Thyroid gland (tissue), 4 donors: Measurements from ENCODE around the gene CDH10. TPM values are rescaled to one million over a fixed set of nuclear protein-coding genes. Genes with fewer than 3 reads are reported as not detected.

ENCODE experiments used
- DNase-seq, 2 donors: peaks; one replicate each; pipeline ENCODE4 v3.0.0-alpha.2; 2019
- H3K27ac ChIP-seq, 3 donors: fragments of 200-600 bp; sonication (generic); 1 replicate in 2 of 3; 2 replicates in 1 of 3; pipeline ENCODE4 v1.5.1; 2016 to 2019; ENCODE audit warnings: mild to moderate bottlenecking in 1 of 3, moderate library complexity in 1 of 3
- H3K27me3 ChIP-seq: fragments of 200-600 bp; sonication (generic); one replicate; pipeline ENCODE4 v1.5.1; 2019
- H3K36me3 ChIP-seq, 2 donors: fragments of 200-600 bp; sonication (generic); one replicate each; pipeline ENCODE4 v1.5.1; 2016 to 2019
- H3K4me1 ChIP-seq, 2 donors: fragments of 200-600 bp; sonication (generic); one replicate each; pipeline ENCODE4 v1.5.1; 2017 to 2019
- H3K4me3 ChIP-seq, 3 donors: fragments of 200-600 bp; sonication (generic); replicated peaks in 1 of 3; 1 replicate in 2 of 3; 2 replicates in 1 of 3; pipeline ENCODE4 v1.5.1; 2016; ENCODE audit warnings: mild to moderate bottlenecking in 1 of 3
- H3K9me3 ChIP-seq: fragments of 200-600 bp; sonication (generic); one replicate; pipeline ENCODE4 v1.5.1; 2017
- POLR2A ChIP-seq, 2 donors: fragments of 450-650 bp; IDR thresholded peaks; one replicate each; pipeline ENCODE4 v1.6.1; 2017; ENCODE audit warnings: antibody characterized with exemption in 2 of 2, mild to moderate bottlenecking in 2 of 2, moderate library complexity in 1 of 2
- WGBS, 2 donors: methylation state at CpG; one replicate each; pipeline ENCODE4 v1.1.5; 2017; 5-methylcytosine and 5-hydroxymethylcytosine counted together
- intact Hi-C: fragments of 100-400 bp; cut with DNase I; formaldehyde crosslinking; loops from one replicate; pipeline ENCODE4 v1.15.1; 2023
- total RNA-seq, 4 donors: library from RNA; depleted of rRNA; stranded (reverse); fragments of >200 nt; gene quantifications; one replicate each; pipeline ENCODE4 v1.2.3, GENCODE V29; 2016
- TF ChIP-seq, protein P1 (sequence below), 6 experiments: fragments of 200-600 bp in 3 of 6; fragments of 450-650 bp in 3 of 6; sonication (generic) in 3 of 6; IDR thresholded peaks; one replicate each; pipeline ENCODE4 v1.5.1; 2016 to 2019; ENCODE audit warnings: antibody characterized with exemption in 6 of 6, mild to moderate bottlenecking in 2 of 6, inconsistent platforms in 1 of 6, moderate library complexity in 1 of 6

The CDH10 gene
- total RNA-seq, 4 donors from 2014 or later, result not detected

DNA sequence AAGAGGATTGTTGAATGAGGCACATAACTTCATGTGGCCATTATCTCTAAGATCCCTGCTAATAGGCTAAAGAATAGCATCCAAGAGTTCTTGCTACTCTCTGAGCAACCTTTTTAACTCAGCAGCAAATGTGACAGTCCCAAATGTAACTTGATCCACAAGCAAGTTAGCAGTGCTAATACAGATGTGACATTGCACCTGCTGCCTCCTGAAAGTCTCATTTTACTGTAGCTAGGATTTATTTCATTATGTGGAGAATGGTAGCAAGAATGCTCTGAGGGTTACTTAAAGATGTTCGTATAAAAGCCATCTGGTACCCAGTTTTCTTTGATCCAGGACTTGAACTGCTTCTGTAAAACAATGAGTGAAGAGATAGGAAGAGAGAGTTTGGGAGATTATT is 45.8 kb downstream of the CDH10 start:
- intact Hi-C loops, result no loop called here

DNA sequence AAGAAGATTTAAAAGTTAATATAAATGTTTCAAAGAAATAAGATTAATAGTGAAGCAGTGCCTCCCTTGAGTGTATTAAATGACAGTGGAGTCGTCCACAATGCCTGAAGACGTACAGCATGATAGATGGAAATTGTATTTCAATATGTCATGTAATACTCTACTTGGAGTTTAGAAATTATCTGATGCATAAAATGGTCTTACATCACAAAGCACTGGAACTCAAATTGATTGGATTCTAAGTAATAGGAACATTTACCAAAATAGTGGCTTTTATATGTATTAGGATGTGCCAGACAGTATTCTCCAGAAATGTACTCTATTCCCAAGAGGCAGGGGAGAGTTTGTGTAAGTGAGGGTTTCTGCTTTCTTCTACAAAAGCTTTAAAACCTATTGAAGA is 49.4 kb downstream of the CDH10 start:
- no peak for TF ChIP-seq POLR2A (IDR thresholded peaks at IDR 0.05)
- TF ChIP-seq, protein P1, sequence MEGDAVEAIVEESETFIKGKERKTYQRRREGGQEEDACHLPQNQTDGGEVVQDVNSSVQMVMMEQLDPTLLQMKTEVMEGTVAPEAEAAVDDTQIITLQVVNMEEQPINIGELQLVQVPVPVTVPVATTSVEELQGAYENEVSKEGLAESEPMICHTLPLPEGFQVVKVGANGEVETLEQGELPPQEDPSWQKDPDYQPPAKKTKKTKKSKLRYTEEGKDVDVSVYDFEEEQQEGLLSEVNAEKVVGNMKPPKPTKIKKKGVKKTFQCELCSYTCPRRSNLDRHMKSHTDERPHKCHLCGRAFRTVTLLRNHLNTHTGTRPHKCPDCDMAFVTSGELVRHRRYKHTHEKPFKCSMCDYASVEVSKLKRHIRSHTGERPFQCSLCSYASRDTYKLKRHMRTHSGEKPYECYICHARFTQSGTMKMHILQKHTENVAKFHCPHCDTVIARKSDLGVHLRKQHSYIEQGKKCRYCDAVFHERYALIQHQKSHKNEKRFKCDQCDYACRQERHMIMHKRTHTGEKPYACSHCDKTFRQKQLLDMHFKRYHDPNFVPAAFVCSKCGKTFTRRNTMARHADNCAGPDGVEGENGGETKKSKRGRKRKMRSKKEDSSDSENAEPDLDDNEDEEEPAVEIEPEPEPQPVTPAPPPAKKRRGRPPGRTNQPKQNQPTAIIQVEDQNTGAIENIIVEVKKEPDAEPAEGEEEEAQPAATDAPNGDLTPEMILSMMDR (IDR thresholded peaks at IDR 0.05), result no peak
- no peak overlapping the region for H3K4me3 ChIP-seq
- 67 to 72% methylated on average over 2 of the region's 2 CpGs for WGBS, 2 donors
- intact Hi-C loops, result no loop called here
- DNase-seq, result no peak
- no peaks in the 10 kb centered on the region for H3K4me1 ChIP-seq
- no peak overlapping the region for H3K27ac ChIP-seq
- no peaks in the 10 kb centered on the region for H3K36me3 ChIP-seq
- no peaks in the 10 kb centered on the region for H3K27me3 ChIP-seq
- no peaks in the 10 kb centered on the region for H3K9me3 ChIP-seq

More for the DNA sequence above, 45.8 kb downstream of the CDH10 start:
- H3K27me3 ChIP-seq, result no peaks in the 10 kb centered on the region
- H3K4me1 ChIP-seq, result no peaks in the 10 kb centered on the region
- TF ChIP-seq, protein P1 (IDR thresholded peaks at IDR 0.05), result no peak
- TF ChIP-seq POLR2A (IDR thresholded peaks at IDR 0.05), result no peak
- H3K27ac ChIP-seq, result no peak overlapping the region
- no peak for DNase-seq
- 57 to 58% methylated on average over 1 of the region's 1 CpG for WGBS, 2 donors
- no peak overlapping the region for H3K4me3 ChIP-seq
- no peaks in the 10 kb centered on the region for H3K9me3 ChIP-seq
- H3K36me3 ChIP-seq, result no peaks in the 10 kb centered on the region

DNA sequence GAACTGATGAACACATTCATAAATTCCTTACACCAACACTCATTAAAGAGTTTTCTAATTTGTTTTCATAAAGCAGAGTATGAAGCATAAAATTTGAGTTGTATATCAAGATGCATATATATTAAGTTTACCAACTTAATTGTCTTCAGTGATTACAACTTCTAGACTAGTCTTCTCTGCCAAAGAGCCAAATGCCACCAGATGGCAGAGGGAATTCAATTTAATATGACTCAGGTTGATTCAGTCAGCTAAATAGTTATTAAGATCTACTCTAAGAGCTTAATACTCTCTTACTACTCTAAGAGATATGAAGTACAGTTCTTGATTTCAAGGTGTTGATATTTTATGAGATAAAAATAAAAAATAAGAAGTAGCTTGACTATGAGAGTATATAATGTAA is 53.4 kb downstream of the CDH10 start:
- H3K4me1 ChIP-seq, result no peaks in the 10 kb centered on the region
- TF ChIP-seq POLR2A (IDR thresholded peaks at IDR 0.05), result no peak
- TF ChIP-seq, protein P1 (IDR thresholded peaks at IDR 0.05), result no peak
- intact Hi-C loops, result no loop called here
- no peak overlapping the region for H3K4me3 ChIP-seq
- no peaks in the 10 kb centered on the region for H3K9me3 ChIP-seq
- no peak overlapping the region for H3K27ac ChIP-seq
- no peak for DNase-seq
- no peaks in the 10 kb centered on the region for H3K27me3 ChIP-seq
- H3K36me3 ChIP-seq, result no peaks in the 10 kb centered on the region

DNA sequence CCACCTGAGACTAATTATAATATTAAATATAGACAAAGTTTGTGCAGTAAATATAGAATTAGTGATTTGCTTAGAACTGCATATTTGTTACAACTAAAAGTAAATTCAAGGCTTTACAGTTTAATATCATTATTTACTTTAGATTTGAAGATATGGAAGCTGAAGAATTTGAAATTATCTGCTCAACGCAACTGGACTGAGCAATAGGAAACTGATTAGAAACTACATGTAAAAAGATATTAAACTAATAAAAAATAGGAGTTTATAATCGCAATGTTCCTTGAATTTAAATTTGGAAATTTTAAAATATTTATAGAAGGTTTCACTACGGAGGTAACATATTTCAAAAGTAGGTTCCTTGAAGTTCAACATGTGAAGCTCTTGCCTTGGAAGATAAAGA is 55.2 kb downstream of the CDH10 start:
- Histone ChIP-seq H3K36me3 (no peaks in the 10 kb centered on the region), H3K4me1 (no peaks in the 10 kb centered on the region), H3K27me3 (no peaks in the 10 kb centered on the region), H3K4me3 (no peak overlapping the region), H3K27ac (no peak overlapping the region), H3K9me3 (no peaks in the 10 kb centered on the region)
- no peak for TF ChIP-seq POLR2A (IDR thresholded peaks at IDR 0.05)
- no peak for DNase-seq
- 85 to 88% methylated on average over 3 of the region's 3 CpGs for WGBS, 2 donors
- intact Hi-C loops, result no loop called here

DNA sequence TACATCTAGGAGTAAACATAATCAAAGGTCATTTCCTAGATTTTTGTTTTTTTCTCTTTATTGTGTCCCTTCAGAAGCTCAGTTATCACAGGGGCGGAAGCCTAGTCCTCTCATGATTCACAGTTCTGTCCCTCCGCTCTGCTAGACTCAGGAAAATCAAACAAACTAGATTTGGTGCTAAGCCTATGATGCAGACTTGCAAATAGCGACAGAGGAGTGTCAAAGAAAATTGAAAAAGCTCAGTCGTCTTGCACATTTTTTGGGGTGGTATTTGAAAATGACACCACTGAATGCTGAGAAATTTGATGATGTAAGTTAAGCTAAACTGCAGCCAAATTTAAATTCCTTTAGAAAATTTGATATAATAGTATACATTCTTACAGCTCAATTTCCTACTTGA is 59.0 kb downstream of the CDH10 start:
- Histone ChIP-seq H3K4me3 (no peak overlapping the region), H3K9me3 (no peaks in the 10 kb centered on the region), H3K36me3 (no peaks in the 10 kb centered on the region), H3K27ac (no peak overlapping the region), H3K27me3 (no peaks in the 10 kb centered on the region), H3K4me1 (no peaks in the 10 kb centered on the region)
- no peak for DNase-seq
- TF ChIP-seq, protein P1 (IDR thresholded peaks at IDR 0.05), result no peak
- TF ChIP-seq POLR2A (IDR thresholded peaks at IDR 0.05), result no peak
- intact Hi-C loops, result no loop called here
- 81 to 84% methylated on average over 4 of the region's 4 CpGs for WGBS, 2 donors

DNA sequence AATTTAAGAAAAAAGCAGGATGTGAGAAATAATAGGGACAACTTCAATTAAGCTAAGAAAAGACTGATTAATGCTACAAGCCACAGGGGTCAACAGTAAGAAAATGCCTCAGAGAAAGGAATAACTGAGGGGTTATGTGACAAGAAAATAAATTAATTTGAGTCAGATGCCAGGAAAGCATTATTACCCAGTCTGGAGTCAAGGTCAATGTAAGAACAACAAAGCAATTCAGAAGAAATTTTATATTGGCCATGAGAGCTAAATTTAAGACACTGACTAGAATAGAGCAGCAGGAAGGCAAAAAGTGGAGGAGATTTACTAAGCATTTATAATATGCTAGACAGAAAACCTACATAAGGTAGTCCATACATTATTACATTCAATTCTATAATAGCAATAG is 73.5 kb downstream of the CDH10 start:
- Histone ChIP-seq H3K27me3 (no peaks in the 10 kb centered on the region), H3K4me1 (no peaks in the 10 kb centered on the region), H3K4me3 (no peak overlapping the region), H3K36me3 (no peaks in the 10 kb centered on the region), H3K27ac (no peak overlapping the region), H3K9me3 (no peaks in the 10 kb centered on the region)
- DNase-seq, result no peak
- TF ChIP-seq, protein P1 (IDR thresholded peaks at IDR 0.05), result no peak
- TF ChIP-seq POLR2A (IDR thresholded peaks at IDR 0.05), result no peak
- intact Hi-C loops, result no loop called here
